HAP-1 (cell line): ENCODE data around the gene CHCHD4.

Source experiments
- DNase-seq, 2 experiments: peaks; one replicate each; pipeline ENCODE4 v3.0.0-alpha.2; 2016 to 2020; ENCODE audit warnings: low spot score in 2 of 2
- H3K27me3 ChIP-seq: fragments of 250-450 bp; sonication (Bioruptor Pico); 2 replicates; pipeline ENCODE4 v1.5.1; 2020; ENCODE audit warnings: low read depth, mild to moderate bottlenecking, moderate library complexity
- H3K36me3 ChIP-seq: fragments of 250-450 bp; sonication (Bioruptor Pico); replicated peaks from 2 replicates; pipeline ENCODE4 v1.5.1; 2020; ENCODE audit warnings: mild to moderate bottlenecking
- H3K4me1 ChIP-seq: fragments of 250-450 bp; sonication (Bioruptor Pico); 2 replicates; pipeline ENCODE4 v1.5.1; 2020; ENCODE audit warnings: mild to moderate bottlenecking
- H3K4me3 ChIP-seq: fragments of 250-450 bp; sonication (Bioruptor Pico); 2 replicates; pipeline ENCODE4 v1.5.1; 2020; ENCODE audit warnings: mild to moderate bottlenecking, moderate library complexity
- H3K9me3 ChIP-seq: fragments of 250-450 bp; sonication (Bioruptor Pico); 2 replicates; pipeline ENCODE4 v1.5.1; 2020; ENCODE audit warnings: mild to moderate bottlenecking, moderate library complexity
- in situ Hi-C: fragments of 300-500 bp; cut with MboI; formaldehyde crosslinking; loops from 3 replicates; pipeline ENCODE4 v1.14.3; 2020; ENCODE audit warnings: low sequenced_read_pairs, inconsistent platforms, mixed read lengths

The CHCHD4 gene

GRCh38 chr3:14137004-14137403 lies 12.3 kb upstream of the CHCHD4 start:
- Histone ChIP-seq H3K27me3 (no peaks in the 10 kb centered on the region), H3K4me3 (no peak overlapping the region), H3K36me3 (peaks cover 58% of the 10 kb centered on the region), H3K9me3 (no peaks in the 10 kb centered on the region), H3K4me1 (no peaks in the 10 kb centered on the region)
- no peak for DNase-seq
- in situ Hi-C loops: no loop called here

- H3K4me1 ChIP-seq: no peaks in the 10 kb centered on the region
- H3K9me3 ChIP-seq: no peaks in the 10 kb centered on the region
- in situ Hi-C loops: no loop called here
- no peak overlapping the region for H3K4me3 ChIP-seq
- peaks cover 67% of the 10 kb centered on the region for H3K36me3 ChIP-seq
- H3K27me3 ChIP-seq: no peaks in the 10 kb centered on the region
- DNase-seq: no peak
Measured at GRCh38 chr3:14135581-14135980, 10.9 kb upstream of the CHCHD4 start.

GRCh38 chr3:14134291-14134690 lies 9.6 kb upstream of the CHCHD4 start:
- H3K9me3 ChIP-seq: no peaks in the 10 kb centered on the region
- H3K4me1 ChIP-seq: no peaks in the 10 kb centered on the region
- DNase-seq: no peak
- H3K36me3 ChIP-seq: peaks cover 72% of the 10 kb centered on the region
- in situ Hi-C loops: no loop called here
- H3K27me3 ChIP-seq: no peaks in the 10 kb centered on the region
- H3K4me3 ChIP-seq: no peak overlapping the region

- in situ Hi-C loops: no loop called here
- Histone ChIP-seq H3K36me3 (peaks cover 72% of the 10 kb centered on the region), H3K4me1 (no peaks in the 10 kb centered on the region), H3K9me3 (no peaks in the 10 kb centered on the region), H3K4me3 (no peak overlapping the region), H3K27me3 (no peaks in the 10 kb centered on the region)
- DNase-seq: no peak
Measured at GRCh38 chr3:14133876-14134275, 9.2 kb upstream of the CHCHD4 start.

GRCh38 chr3:14133188-14133800 lies 8.6 kb upstream of the CHCHD4 start:
- peaks cover 73% of the 10 kb centered on the region for H3K36me3 ChIP-seq
- H3K4me1 ChIP-seq: no peaks in the 10 kb centered on the region
- in situ Hi-C loops: no loop called here
- H3K4me3 ChIP-seq: no peak overlapping the region
- H3K9me3 ChIP-seq: no peaks in the 10 kb centered on the region
- H3K27me3 ChIP-seq: no peaks in the 10 kb centered on the region
- no peak for DNase-seq

- Histone ChIP-seq H3K27me3 (no peaks in the 10 kb centered on the region), H3K4me3 (no peak overlapping the region), H3K4me1 (no peaks in the 10 kb centered on the region), H3K36me3 (peaks cover 75% of the 10 kb centered on the region), H3K9me3 (no peaks in the 10 kb centered on the region)
- DNase-seq: no peak
- in situ Hi-C loops: no loop called here
Measured at GRCh38 chr3:14132689-14133088, 8.0 kb upstream of the CHCHD4 start.

GRCh38 chr3:14132120-14132519 lies 7.5 kb upstream of the CHCHD4 start:
- Histone ChIP-seq H3K4me3 (no peak overlapping the region), H3K9me3 (no peaks in the 10 kb centered on the region), H3K27me3 (no peaks in the 10 kb centered on the region), H3K4me1 (no peaks in the 10 kb centered on the region), H3K36me3 (peaks cover 71% of the 10 kb centered on the region)
- DNase-seq: no peak
- in situ Hi-C loops: no loop called here

GRCh38 chr3:14131134-14131533 lies 6.5 kb upstream of the CHCHD4 start:
- Histone ChIP-seq H3K4me1 (peaks cover 3% of the 10 kb centered on the region; the same call in 1 of the 2 replicates), H3K36me3 (peaks cover 69% of the 10 kb centered on the region), H3K27me3 (no peaks in the 10 kb centered on the region), H3K4me3 (no peak overlapping the region), H3K9me3 (no peaks in the 10 kb centered on the region)
- no peak for DNase-seq
- in situ Hi-C loops: no loop called here

GRCh38 chr3:14130707-14131106 lies 6.0 kb upstream of the CHCHD4 start:
- Histone ChIP-seq H3K36me3 (peaks cover 66% of the 10 kb centered on the region), H3K4me3 (no peak overlapping the region), H3K9me3 (no peaks in the 10 kb centered on the region), H3K27me3 (no peaks in the 10 kb centered on the region), H3K4me1 (peaks cover 6% of the 10 kb centered on the region)
- no peak for DNase-seq
- in situ Hi-C loops: no loop called here

GRCh38 chr3:14130230-14130629 lies 5.6 kb upstream of the CHCHD4 start:
- H3K36me3 ChIP-seq: peaks cover 61% of the 10 kb centered on the region
- H3K4me1 ChIP-seq: peaks cover 6% of the 10 kb centered on the region
- no peaks in the 10 kb centered on the region for H3K27me3 ChIP-seq
- no peak for DNase-seq
- H3K9me3 ChIP-seq: no peaks in the 10 kb centered on the region
- H3K4me3 ChIP-seq: no peak overlapping the region
- in situ Hi-C loops: no loop called here

GRCh38 chr3:14129296-14129695 lies 4.6 kb upstream of the CHCHD4 start:
- in situ Hi-C loops: loop anchor here (5.0 to 10.0 kb wide), 2 partner anchors 124 to 232 kb away; no protein-coding TSS in a partner anchor
- Histone ChIP-seq H3K36me3 (peaks cover 52% of the 10 kb centered on the region), H3K27me3 (no peaks in the 10 kb centered on the region), H3K9me3 (no peaks in the 10 kb centered on the region), H3K4me1 (peaks cover 6% of the 10 kb centered on the region), H3K4me3 (no peak overlapping the region)
- DNase-seq: no peak

GRCh38 chr3:14128724-14129123 lies 4.1 kb upstream of the CHCHD4 start:
- H3K4me1 ChIP-seq: peaks cover 6% of the 10 kb centered on the region
- H3K4me3 ChIP-seq: no peak overlapping the region
- DNase-seq: no peak
- H3K36me3 ChIP-seq: peaks cover 46% of the 10 kb centered on the region
- H3K9me3 ChIP-seq: no peaks in the 10 kb centered on the region
- no peaks in the 10 kb centered on the region for H3K27me3 ChIP-seq
- in situ Hi-C loops: loop anchor here (5.0 to 10.0 kb wide), 2 partner anchors 124 to 231 kb away; no protein-coding TSS in a partner anchor

- Histone ChIP-seq H3K9me3 (no peaks in the 10 kb centered on the region), H3K4me3 (no peak overlapping the region), H3K4me1 (peaks cover 10% of the 10 kb centered on the region), H3K27me3 (no peaks in the 10 kb centered on the region), H3K36me3 (peaks cover 38% of the 10 kb centered on the region)
- no peak for DNase-seq
- in situ Hi-C loops: loop anchor here (5.0 to 10.0 kb wide), 2 partner anchors 123 to 230 kb away; no protein-coding TSS in a partner anchor
Measured at GRCh38 chr3:14127516-14128161, 3.0 kb upstream of the CHCHD4 start.

GRCh38 chr3:14126887-14127505 lies 2.3 kb upstream of the CHCHD4 start:
- Histone ChIP-seq H3K36me3 (peaks cover 32% of the 10 kb centered on the region), H3K4me3 (no peak overlapping the region), H3K27me3 (no peaks in the 10 kb centered on the region), H3K9me3 (no peaks in the 10 kb centered on the region), H3K4me1 (peaks cover 10% of the 10 kb centered on the region)
- no peak for DNase-seq
- in situ Hi-C loops: loop anchor here (5.0 to 10.0 kb wide), 2 partner anchors 122 to 230 kb away; no protein-coding TSS in a partner anchor
